ENCODE measurements around the gene ETS1. TPM values are rescaled to one million over a fixed set of nuclear protein-coding genes. Genes with fewer than 3 reads are reported as not detected.

The ETS1 gene
- polyA plus RNA-seq, 1 donor (not counting 4 experiments of a cell fraction or from before 2014, with no cell fraction given) = 41.0 TPM

- FAIRE-seq = no peak
- dilution Hi-C loops (cut with MboI; ENCODE audit: extremely low pct_ligation_motif_present, low sequenced_read_pairs) = loop anchor here (25.0 kb wide), 1 partner anchor 87 kb away; no protein-coding TSS in a partner anchor
- Histone ChIP-seq H3K9me3 (ENCODE audit: control insufficient read depth, low read depth, low read length) (no peaks in the 10 kb centered on the region), H3K9ac (ENCODE audit: control insufficient read depth, extremely low read depth, insufficient read depth, low read length) (no peak overlapping the region), H3K4me1 (ENCODE audit: control insufficient read depth, extremely low read depth, insufficient read depth, low read length) (no peaks in the 10 kb centered on the region), H3K4me2 (ENCODE audit: control insufficient read depth, extremely low read depth, insufficient read depth, low read depth, low read length) (no peak overlapping the region), H3K9me1 (ENCODE audit: control insufficient read depth, extremely low read depth, insufficient read depth, low read length) (no peaks in the 10 kb centered on the region), H2AFZ (ENCODE audit: control insufficient read depth, low read length) (no peak overlapping the region), H3K27ac (ENCODE audit: control insufficient read depth, insufficient read depth, low read length) (no peak overlapping the region), H3K4me3 (ENCODE audit: control insufficient read depth in 2 of 3, extremely low read depth in 1 of 3, insufficient read depth in 2 of 3, low read depth in 1 of 3, low read length in 3 of 3) (no peak overlapping the region), H4K20me1 (ENCODE audit: control insufficient read depth, extremely low read depth, insufficient read depth, low read length) (no peaks in the 10 kb centered on the region), H3K36me3 (ENCODE audit: control insufficient read depth in 2 of 2, extremely low read depth in 1 of 2, insufficient read depth in 2 of 2, low read length in 2 of 2) (no peaks in the 10 kb centered on the region), H3K79me2 (ENCODE audit: control insufficient read depth, insufficient read depth, low read length) (no peaks in the 10 kb centered on the region), H3K27me3 (ENCODE audit: control insufficient read depth, extremely low read depth, insufficient read depth, low read length) (peaks cover 3% of the 10 kb centered on the region)
- no peak for TF ChIP-seq CTCF (optimal IDR thresholded peaks at IDR 0.05 in 1 of 3, IDR thresholded peaks at IDR 0.05 in 1 of 3, conservative IDR thresholded peaks at IDR 0.05 in 1 of 3; ENCODE audit: extremely low read depth in 1 of 3, insufficient read depth in 2 of 3, low read length in 3 of 3)
- TF ChIP-seq EZH2 (IDR thresholded peaks at IDR 0.05; ENCODE audit: low read length) = no peak
- no peak for DNase-seq (ENCODE audit: low read depth, low spot score)
Observed at GRCh38 chr11:128599729-128600128, 12.4 kb upstream of the ETS1 start.

GRCh38 chr11:128598506-128599150 is 11.3 kb upstream of the ETS1 start:
- no peak for DNase-seq (ENCODE audit: low read depth, low spot score)
- H3K9me3 ChIP-seq (ENCODE audit: control insufficient read depth, low read depth, low read length) = no peaks in the 10 kb centered on the region
- H3K36me3 ChIP-seq (ENCODE audit: control insufficient read depth in 2 of 2, extremely low read depth in 1 of 2, insufficient read depth in 2 of 2, low read length in 2 of 2) = no peaks in the 10 kb centered on the region
- H3K4me1 ChIP-seq (ENCODE audit: control insufficient read depth, extremely low read depth, insufficient read depth, low read length) = no peaks in the 10 kb centered on the region
- TF ChIP-seq CTCF (optimal IDR thresholded peaks at IDR 0.05 in 1 of 3, IDR thresholded peaks at IDR 0.05 in 1 of 3, conservative IDR thresholded peaks at IDR 0.05 in 1 of 3; ENCODE audit: extremely low read depth in 1 of 3, insufficient read depth in 2 of 3, low read length in 3 of 3) (no peak), EZH2 (IDR thresholded peaks at IDR 0.05; ENCODE audit: low read length) (no peak)
- peaks cover 13% of the 10 kb centered on the region for H3K27me3 ChIP-seq (ENCODE audit: control insufficient read depth, extremely low read depth, insufficient read depth, low read length)
- H3K27ac ChIP-seq (ENCODE audit: control insufficient read depth, insufficient read depth, low read length) = no peak overlapping the region
- no peak overlapping the region for H3K4me3 ChIP-seq (ENCODE audit: control insufficient read depth in 2 of 3, extremely low read depth in 1 of 3, insufficient read depth in 2 of 3, low read depth in 1 of 3, low read length in 3 of 3)
- no peak overlapping the region for H3K9ac ChIP-seq (ENCODE audit: control insufficient read depth, extremely low read depth, insufficient read depth, low read length)
- H3K4me2 ChIP-seq (ENCODE audit: control insufficient read depth, extremely low read depth, insufficient read depth, low read depth, low read length) = no peak overlapping the region
- FAIRE-seq = no peak
- H4K20me1 ChIP-seq (ENCODE audit: control insufficient read depth, extremely low read depth, insufficient read depth, low read length) = no peaks in the 10 kb centered on the region
- H3K79me2 ChIP-seq (ENCODE audit: control insufficient read depth, insufficient read depth, low read length) = no peaks in the 10 kb centered on the region
- no peak overlapping the region for H2AFZ ChIP-seq (ENCODE audit: control insufficient read depth, low read length)
- no peaks in the 10 kb centered on the region for H3K9me1 ChIP-seq (ENCODE audit: control insufficient read depth, extremely low read depth, insufficient read depth, low read length)
- dilution Hi-C loops (cut with MboI; ENCODE audit: extremely low pct_ligation_motif_present, low sequenced_read_pairs) = no loop called here

Data from keratinocyte (primary cell).